Measurements from ENCODE around the gene SIGMAR1. TPM values are rescaled to one million over a fixed set of nuclear protein-coding genes. Genes with fewer than 3 reads are reported as not detected.
"Not testable (repeated sequence)": the region's sequence is repeated elsewhere in the genome, so short reads cannot be mapped to it uniquely, and the experiment has no call there.

Gene SIGMAR1
- total RNA-seq, 1 donor = 61.4 TPM

- DNase-seq (ENCODE audit: low read depth in 2 of 3, low spot score in 2 of 3) = no peak
Measured at GRCh38 chr9:34655394-34655793, 17.8 kb upstream of the SIGMAR1 start.

DNA sequence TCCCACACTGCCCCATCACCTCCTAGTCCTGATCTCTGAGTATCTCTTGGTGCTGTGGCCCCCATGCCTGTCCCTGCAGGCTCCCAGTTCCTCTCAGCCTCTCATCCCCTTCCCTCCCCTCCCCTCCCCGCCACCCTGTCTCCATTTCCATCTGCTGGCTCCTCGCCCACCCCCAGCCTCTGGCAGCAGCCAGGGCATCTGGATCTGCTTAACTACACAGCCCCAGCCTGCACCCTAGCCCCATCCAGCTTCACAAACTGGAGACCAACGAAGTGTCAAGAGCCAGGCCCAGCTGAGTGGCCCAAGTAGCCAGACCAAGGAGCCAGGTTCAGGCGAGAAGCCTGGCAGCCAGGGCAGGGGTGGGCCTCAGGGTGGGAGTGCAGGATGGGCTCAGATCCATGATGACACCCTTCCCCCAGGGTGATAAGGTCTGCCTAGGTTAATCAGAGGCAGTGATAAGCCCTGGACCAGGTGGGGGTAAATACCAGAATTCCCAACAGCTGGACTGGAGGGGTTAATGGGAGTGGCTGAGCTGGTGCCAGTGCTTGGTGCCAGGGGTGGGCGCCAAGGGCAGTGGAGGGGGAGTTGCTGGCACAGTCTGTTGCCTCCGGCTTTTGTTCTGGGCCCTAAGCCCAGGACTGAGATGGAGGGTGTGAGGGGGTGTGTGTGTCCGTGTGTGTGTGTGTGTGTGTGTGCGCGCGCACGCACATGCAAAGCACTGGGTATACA lies 16.9 kb upstream of the SIGMAR1 start:
- no peak for DNase-seq (ENCODE audit: low read depth in 2 of 3, low spot score in 2 of 3)

- no peak for DNase-seq (ENCODE audit: low read depth in 2 of 3, low spot score in 2 of 3)
Measured at GRCh38 chr9:34653151-34654072, 15.8 kb upstream of the SIGMAR1 start.

DNA sequence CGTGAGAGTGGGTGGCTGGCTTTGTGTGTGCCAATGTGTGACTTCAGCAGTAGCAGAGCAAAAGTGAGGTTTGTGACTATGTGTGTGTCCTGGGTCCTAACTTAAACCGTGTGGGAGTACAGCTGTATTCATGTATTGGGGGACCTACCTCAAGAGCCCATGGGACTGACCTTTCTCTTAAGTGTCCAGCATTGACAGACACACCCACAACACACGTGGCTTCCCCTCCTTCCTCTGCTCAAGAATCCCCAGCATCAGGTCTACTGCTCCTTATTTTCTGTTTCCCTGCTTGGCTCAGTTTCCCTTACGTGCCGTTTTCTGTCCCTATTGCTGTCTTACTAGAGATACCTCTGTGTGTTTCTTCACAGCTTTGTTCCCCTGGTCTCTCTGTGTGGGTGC lies 15.0 kb upstream of the SIGMAR1 start:
- no peak for DNase-seq (ENCODE audit: low read depth in 2 of 3, low spot score in 2 of 3)

GRCh38 chr9:34651876-34652601 lies 14.5 kb upstream of the SIGMAR1 start, which contains the start of gene IL11RA:
Gene IL11RA (plus strand): TSS chr9:34652185. CDS start chr9:34655218, 3,033 bp downstream.
- DNase-seq (ENCODE audit: low read depth in 2 of 3, low spot score in 2 of 3) = peak in 2 of 3 donors; percentile 36 to 50

- DNase-seq (ENCODE audit: low read depth in 2 of 3, low spot score in 2 of 3) = no peak
Measured at GRCh38 chr9:34651321-34651720, 13.7 kb upstream of the SIGMAR1 start.

- DNase-seq (ENCODE audit: low read depth in 2 of 3, low spot score in 2 of 3) = no peak
Measured at GRCh38 chr9:34650816-34651215, 13.2 kb upstream of the SIGMAR1 start.

- no peak for DNase-seq (ENCODE audit: low read depth in 2 of 3, low spot score in 2 of 3)
Measured at GRCh38 chr9:34648673-34649072, 11.1 kb upstream of the SIGMAR1 start.

DNA sequence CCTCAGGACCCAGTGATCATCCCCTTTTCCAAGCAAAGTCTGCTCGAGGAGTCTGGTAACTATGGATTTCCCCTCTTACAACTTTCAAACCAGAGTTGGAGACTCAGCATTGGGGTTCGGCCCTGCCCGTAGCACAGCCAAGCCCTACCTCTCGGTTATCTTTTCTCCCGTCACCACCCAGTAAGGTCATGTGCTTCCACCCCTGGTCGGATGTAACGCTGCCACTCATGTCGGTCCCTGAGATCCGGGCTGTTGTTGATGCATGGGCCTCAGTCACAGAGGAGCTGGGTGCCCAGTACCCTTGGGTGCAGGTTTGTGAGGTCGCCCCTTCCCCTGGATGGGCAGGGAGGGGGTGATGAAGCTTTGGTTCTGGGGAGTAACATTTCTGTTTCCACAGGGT lies 10.1 kb upstream of the SIGMAR1 start:
- DNase-seq (ENCODE audit: low read depth in 2 of 3, low spot score in 2 of 3) = no peak

DNA sequence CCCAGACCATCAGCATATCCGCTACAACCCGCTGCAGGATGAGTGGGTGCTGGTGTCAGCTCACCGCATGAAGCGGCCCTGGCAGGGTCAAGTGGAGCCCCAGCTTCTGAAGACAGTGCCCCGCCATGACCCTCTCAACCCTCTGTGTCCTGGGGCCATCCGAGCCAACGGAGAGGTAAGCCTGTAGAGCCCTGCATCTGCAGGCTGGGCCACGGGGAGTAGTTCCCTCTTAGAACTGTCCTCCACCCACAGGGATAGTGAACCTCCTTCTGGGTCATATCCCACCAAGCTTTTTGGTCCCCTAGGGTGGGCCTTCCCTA lies 9.5 kb upstream of the SIGMAR1 start:
- no peak for DNase-seq (ENCODE audit: low read depth in 2 of 3, low spot score in 2 of 3)

DNA sequence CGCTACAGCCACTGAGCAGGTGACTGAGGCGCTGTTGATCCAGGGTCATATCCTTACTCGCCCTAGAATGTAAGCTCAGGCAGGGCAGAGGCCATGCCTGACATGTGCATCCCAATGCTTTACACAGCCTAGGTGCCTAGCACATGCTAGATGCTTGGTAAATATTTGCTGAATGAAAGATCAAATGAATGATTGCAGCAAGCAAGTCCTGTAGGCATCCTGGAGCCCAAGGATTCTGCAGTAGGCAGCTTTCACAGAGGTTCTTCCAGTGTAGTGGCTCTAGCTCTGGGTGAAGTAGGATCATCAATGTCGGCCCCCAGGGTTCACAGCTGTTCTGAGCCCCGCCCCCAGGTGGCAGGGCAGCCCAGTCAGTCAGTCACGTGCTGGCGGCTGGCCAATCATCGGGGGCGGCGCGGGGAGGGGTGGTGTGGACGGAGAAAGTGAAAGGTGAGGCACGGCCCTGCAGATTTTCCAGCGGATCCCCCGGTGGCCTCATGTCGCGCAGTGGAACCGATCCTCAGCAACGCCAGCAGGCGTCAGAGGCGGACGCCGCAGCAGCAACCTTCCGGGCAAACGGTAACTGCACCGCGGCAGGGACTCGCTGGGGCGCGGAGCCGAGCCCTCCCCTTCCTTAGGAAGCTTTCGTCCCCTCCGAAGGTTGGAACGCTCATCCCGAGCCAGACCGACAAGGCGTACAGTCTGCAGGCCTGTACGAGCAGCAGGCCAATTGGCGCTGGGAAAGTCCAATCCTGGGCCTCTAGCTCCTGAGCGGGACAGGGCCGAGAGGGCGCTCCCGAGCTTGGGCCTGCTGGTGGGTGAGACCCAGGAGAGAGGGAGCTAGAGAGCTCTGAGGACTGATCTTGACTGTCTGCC lies 8.9 kb upstream of the SIGMAR1 start, which contains the start of gene GALT:
TSS of gene GALT (plus strand) at position 465 of the 873 bp plus-strand sequence. CDS start at position 495, 30 bp downstream.
- DNase-seq (ENCODE audit: low read depth in 2 of 3, low spot score in 2 of 3) = peak; percentile 83 to 97 (median 92)

GRCh38 chr9:34644766-34645314 lies 7.3 kb upstream of the SIGMAR1 start:
- no peak for DNase-seq (ENCODE audit: low read depth in 2 of 3, low spot score in 2 of 3)

DNA sequence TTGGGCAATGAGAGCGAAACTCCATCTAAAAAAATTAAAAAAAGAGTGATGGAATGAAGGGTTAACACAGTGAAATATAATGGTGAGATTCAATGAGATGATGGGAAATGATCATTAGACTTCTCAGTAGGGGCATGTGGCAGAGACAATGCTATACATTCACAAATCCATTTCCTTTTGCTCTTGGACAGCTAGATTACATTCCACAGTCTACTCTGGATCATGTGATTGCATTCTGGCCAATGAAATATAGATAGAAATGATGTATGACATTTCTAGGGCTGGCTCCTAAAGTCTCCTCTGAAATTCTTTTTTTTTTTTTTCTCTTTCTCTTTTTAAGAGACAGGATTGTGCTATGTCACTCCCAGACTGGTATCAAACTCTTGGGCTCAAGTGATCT lies 5.1 kb upstream of the SIGMAR1 start:
- DNase-seq (ENCODE audit: low read depth in 2 of 3, low spot score in 2 of 3) = no peak

DNA sequence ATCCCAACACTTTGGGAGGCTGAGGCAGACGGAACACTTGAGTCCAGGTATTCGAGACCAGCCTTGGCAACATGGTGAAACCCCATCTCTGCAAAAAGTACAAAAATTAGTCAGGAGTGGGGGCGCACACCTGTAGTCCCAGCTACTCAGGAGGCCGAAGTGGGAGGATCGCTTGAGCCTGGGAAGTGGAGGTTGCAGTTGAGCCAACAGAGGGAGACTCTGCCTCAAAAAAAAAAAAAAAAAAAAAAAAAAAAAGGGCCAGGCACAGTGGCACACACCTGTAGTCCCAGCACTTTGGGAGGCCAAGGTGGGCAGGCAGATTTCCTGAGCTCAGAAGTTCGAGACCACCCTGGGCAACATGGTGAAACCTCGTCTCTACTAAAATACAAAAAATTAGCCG lies 1.7 kb upstream of the SIGMAR1 start:
- not testable (repeated sequence) for DNase-seq (ENCODE audit: low read depth in 2 of 3, low spot score in 2 of 3)

DNA sequence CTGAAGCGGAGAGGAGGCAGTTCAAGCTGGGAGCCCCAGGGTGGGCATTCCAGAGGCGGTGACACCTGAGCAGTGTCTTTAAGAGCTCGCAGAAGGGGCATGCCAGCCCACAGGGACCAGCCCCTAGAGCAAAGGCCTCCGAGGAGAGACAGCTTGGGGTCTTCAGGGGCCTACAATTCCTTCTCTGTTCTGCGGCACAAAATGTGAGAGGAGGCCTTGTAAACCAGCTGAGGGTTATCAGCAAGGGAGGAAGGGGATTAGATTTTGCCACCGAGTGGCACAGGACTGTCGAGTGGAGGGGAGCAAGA lies 505 bp upstream of the SIGMAR1 start:
- DNase-seq (ENCODE audit: low read depth in 2 of 3, low spot score in 2 of 3) = no peak

DNA sequence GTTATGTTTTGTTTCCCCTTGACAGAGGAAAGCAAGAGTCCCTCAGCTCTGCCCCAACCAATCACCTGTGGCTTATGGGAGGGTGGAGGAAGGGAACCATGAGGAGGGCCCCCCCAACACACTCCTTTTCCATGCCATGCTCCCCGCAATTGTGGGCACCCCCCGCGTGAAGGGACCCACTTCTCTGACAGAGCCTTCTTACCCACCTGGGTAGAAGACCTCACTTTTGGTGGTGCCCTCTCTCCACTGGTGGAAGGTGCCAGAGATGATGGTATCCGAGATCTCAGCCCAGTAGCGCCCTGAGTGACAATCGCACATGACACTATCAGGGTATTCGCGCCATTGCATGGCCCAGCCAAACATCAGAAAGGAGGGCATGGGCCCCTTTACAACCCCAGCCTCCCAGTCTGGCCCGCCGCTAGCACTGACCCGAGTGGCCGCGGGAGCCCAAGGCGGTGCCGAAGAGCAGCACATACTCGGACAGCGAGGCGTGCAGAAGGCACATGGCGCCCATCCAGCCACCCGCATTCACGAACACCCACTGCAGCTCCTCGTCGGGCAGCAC lies 714 bp downstream of the SIGMAR1 start:
- no peak for DNase-seq (ENCODE audit: low read depth in 2 of 3, low spot score in 2 of 3)

DNA sequence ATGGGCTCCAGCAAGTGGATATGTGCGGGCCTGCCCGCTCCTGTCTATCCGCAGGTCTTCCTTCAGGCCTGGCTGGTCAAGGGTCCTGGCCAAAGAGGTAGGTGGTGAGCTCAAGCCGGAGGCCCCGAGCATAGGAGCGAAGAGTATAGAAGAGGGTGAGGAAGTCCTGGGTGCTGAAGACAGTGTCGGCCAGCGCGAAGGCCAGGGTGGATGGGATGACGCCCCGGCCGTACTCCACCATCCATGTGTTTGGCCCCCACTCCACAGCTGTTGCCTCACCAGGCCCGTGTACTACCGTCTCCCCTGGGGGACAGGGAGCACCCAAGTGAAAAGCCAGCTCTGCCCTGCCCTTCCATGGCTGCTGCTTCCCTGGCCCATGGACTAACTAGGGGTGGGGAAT lies 2.0 kb downstream of the SIGMAR1 start:
- no peak for DNase-seq (ENCODE audit: low read depth in 2 of 3, low spot score in 2 of 3)

- DNase-seq (ENCODE audit: low read depth in 2 of 3, low spot score in 2 of 3) = no peak
Measured at GRCh38 chr9:34634551-34635248, 2.9 kb downstream of the SIGMAR1 start.
